ACC112 (cell line): ENCODE measurements around the gene UQCC5.
"Not testable (repeated sequence)": the region's sequence is repeated elsewhere in the genome, so short reads cannot be mapped to it uniquely, and the experiment has no call there.

Source experiments
- H2AFZ ChIP-seq: fragments of 200-600 bp; sonication (generic); one replicate; pipeline ENCODE4 v1.6.0; 2017; ENCODE audit warnings: antibody characterized with exemption, low read length; ENCODE audit not compliant: unreplicated experiment
- H3K27ac ChIP-seq: fragments of 200-600 bp; sonication (generic); 2 replicates; pipeline ENCODE4 v1.5.1; 2014; ENCODE audit warnings: low read depth, mild to moderate bottlenecking, antibody characterized with exemption, low read length, moderate library complexity
- H3K27me3 ChIP-seq: fragments of 200-600 bp; sonication (generic); 2 replicates; pipeline ENCODE4 v1.6.1; 2014; ENCODE audit warnings: mild to moderate bottlenecking, antibody characterized with exemption, low read length, moderate library complexity, mixed read lengths; ENCODE audit not compliant: insufficient read depth
- H3K36me3 ChIP-seq: fragments of 200-600 bp; sonication (generic); 2 replicates; pipeline ENCODE4 v1.6.1; 2016; ENCODE audit warnings: mild to moderate bottlenecking, antibody characterized with exemption, low read length, moderate library complexity, mixed read lengths; ENCODE audit not compliant: insufficient read depth
- H3K4me1 ChIP-seq: fragments of 200-600 bp; sonication (generic); one replicate; pipeline ENCODE4 v1.6.1; 2016; ENCODE audit warnings: low read length, mixed read lengths; ENCODE audit not compliant: insufficient read depth, unreplicated experiment, control insufficient read depth
- H3K4me3 ChIP-seq: fragments of 200-600 bp; sonication (generic); 2 replicates; pipeline ENCODE4 v1.5.1; 2014; ENCODE audit warnings: mild to moderate bottlenecking, low read depth, low read length
- H3K79me2 ChIP-seq: fragments of 200-600 bp; sonication (generic); one replicate; pipeline ENCODE4 v1.6.0; 2016; ENCODE audit warnings: low read length; ENCODE audit not compliant: control insufficient read depth, unreplicated experiment, insufficient read depth

The UQCC5 gene

DNA sequence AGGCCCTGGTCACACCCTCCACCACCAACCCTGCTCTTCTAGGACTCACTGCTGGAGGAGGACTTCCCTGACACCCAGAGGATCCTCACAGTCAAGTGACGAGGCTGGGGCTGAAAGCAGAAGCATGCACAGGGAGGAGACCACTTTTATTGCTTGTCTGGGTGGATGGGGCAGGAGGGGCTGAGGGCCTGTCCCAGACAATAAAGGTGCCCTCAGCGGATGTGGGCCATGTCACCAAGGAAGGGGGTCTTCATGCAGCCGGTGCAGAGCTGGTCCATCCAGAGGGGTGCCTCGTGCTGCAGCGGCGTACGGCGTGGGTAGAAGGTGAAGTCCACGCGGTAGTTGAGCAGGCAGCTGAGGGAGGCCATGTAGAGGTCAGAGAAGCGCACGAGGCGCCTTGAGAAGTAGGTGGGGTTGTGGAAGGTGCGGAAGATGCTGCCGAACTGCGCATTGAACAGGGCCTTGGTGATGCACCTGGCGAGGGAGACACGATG lies 12.1 kb upstream of the UQCC5 start:
- H2AFZ ChIP-seq, result no peak overlapping the region

DNA sequence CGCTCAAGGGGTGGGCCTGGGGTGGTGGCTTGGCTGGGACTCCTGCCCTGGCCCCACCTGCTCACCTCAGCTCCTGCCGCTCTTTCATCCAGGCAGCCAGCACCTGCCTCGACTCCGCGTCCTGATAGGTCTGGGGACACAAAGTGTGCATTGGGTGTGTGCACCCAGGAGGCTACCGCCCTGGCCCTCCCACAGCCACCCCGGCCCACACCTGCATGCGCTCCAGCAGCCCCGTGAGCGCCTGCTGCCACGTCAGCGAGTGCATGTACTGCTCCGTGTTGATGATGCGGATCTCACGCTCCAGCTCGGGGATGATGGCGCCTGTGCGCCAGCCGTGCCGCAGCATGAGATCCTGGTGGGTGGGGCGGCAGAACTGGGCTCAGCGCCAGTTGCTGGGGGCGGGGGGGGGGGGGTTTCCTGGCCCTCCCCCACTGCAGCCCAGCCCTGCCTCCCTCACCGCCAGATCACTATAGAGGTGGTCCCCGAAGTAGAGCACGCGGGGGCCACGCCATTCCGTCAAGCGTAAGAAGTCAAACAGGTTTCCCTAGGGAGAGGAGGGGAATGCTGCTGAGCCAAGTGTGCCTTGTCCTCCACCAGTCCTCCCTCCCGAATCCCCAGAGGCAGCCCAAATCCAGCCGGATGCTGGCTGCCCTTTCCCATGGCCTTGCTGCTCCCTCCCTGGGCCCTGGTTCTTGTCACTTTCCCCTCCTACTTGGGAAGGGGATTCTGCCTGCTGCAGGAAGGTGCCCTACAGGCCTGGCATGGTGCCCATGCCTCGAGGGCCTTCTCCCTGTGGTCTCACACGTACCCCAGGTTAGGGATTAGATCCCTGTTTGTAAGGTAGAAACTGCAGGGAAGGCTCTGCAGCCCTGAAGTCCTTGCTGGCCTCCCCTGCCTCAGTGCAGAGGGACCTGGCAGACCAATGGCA lies 11.4 kb upstream of the UQCC5 start:
- Histone ChIP-seq H3K27me3 (no peaks in the 10 kb centered on the region), H2AFZ (no peak overlapping the region), H3K79me2 (peaks cover 11% of the 10 kb centered on the region), H3K36me3 (peaks cover 5% of the 10 kb centered on the region; the same call in 1 of the 2 replicates), H3K4me1 (peaks cover 13% of the 10 kb centered on the region), H3K4me3 (no peak overlapping the region), H3K27ac (no peak overlapping the region)

More for the DNA sequence above, 12.1 kb upstream of the UQCC5 start:
- Histone ChIP-seq H3K36me3 (peaks cover 5% of the 10 kb centered on the region; the same call in 1 of the 2 replicates), H3K4me1 (peaks cover 8% of the 10 kb centered on the region), H3K27ac (no peak overlapping the region), H3K79me2 (peaks cover 6% of the 10 kb centered on the region), H3K4me3 (no peak overlapping the region), H3K27me3 (no peaks in the 10 kb centered on the region)

DNA sequence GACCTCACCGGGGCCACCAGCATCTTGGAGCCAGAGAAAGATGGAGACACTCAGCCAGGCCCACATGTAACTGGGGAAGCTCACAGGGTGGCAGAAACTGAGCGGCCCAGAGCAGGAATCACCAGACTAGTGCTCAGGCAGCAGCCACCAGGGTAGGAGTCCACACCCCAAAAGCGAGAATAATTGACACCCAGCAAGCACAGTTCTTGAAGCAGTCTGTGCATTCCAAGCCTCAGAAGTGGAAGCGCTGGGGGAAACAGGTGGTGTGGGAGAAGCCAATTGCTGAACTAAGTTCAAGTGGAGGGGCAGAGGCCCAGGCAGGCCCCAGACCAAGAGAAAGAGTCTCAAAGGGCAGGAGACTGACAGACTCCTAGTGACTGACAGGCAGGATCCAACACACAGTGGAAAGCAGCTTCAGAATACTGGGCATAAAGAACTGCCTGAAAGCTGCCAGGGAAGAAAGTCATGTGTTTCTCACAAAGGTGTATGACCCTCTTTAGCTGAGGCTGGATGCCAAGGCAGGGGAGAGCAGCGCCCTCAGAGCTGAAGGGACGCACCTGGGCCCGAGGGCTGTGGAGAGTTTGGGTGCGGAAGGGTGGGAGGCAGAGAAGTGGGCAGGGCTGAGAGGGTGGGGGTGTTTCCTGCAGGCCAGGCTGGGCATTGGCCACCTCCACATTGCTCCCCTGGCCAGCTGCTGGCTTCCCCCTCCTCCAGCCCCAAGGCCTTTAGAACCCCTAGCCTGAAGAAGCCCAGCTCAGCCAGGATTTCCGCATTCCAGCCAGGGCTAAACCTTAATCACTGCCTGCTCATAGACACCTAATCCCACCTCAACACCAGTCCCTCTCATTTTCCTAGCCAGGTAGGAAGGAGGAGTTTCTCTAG lies 10.5 kb upstream of the UQCC5 start:
- H3K4me1 ChIP-seq, result peaks cover 20% of the 10 kb centered on the region
- H3K27me3 ChIP-seq, result no peaks in the 10 kb centered on the region
- H3K4me3 ChIP-seq, result no peak overlapping the region
- H3K36me3 ChIP-seq, result peaks cover 5% of the 10 kb centered on the region; the same call in 1 of the 2 replicates
- no peak overlapping the region for H3K27ac ChIP-seq
- no peak overlapping the region for H2AFZ ChIP-seq
- H3K79me2 ChIP-seq, result peaks cover 20% of the 10 kb centered on the region

DNA sequence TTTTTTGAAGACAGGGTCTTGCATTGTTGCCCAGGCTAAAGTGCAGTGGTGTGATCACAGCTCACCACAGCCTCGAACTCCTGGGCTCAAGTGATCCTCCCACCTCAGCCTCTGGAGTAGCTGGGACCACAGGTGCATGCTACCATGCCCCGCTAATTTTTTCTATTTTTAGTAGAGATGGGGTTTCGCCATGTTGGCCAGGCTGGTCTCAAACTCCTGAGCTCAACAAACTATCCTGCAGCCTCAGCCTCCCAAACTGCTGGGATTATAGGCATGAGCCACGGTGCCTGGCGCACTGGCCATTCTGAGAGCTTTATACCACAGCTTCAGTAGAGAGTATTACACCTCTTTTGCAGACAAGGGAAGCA lies 9.8 kb upstream of the UQCC5 start:
- H3K27ac ChIP-seq, H3K36me3 ChIP-seq, H3K27me3 ChIP-seq, H3K4me3 ChIP-seq, H2AFZ ChIP-seq: not testable (repeated sequence)
- peaks cover 27% of the 10 kb centered on the region for H3K79me2 ChIP-seq
- H3K4me1 ChIP-seq, result peaks cover 27% of the 10 kb centered on the region

DNA sequence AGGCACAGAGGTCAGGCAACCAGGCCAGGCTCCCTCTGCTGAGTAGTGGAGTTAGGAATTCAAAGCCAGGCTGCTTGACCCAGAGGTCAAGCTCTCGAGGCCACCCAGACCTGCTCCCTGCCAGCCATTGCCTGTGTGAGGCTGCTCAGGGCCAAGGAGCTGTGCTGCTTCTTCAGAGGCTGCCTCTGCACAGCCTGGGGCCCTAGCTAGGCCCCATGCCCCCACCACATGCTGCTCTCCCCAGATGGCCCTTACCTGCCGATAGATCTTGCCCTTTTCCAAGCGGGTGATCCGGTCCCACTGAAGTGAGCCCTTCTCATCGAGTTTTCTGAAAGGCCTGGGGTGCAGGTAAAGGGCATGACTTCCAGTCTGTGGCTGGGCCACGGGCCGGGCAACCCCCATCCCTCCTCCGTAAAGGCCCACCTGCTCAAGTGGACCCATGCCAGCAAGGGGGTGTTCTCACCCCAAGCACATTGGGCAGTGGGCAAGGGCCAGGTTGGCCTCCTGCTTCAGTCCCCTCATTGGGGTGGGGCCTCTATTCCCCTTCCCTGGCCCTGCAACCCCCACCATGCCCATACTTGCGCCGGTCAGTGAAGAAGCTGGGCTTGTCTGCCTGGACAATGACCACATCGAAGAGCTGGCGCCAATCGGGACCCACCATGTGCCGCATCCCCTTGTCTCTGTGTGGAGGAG lies 9.2 kb upstream of the UQCC5 start:
- peaks cover 5% of the 10 kb centered on the region; the same call in 1 of the 2 replicates for H3K36me3 ChIP-seq
- peaks cover 33% of the 10 kb centered on the region for H3K79me2 ChIP-seq
- H3K27ac ChIP-seq, result no peak overlapping the region
- H2AFZ ChIP-seq, result no peak overlapping the region
- H3K27me3 ChIP-seq, result no peaks in the 10 kb centered on the region
- peaks cover 33% of the 10 kb centered on the region for H3K4me1 ChIP-seq
- H3K4me3 ChIP-seq, result no peak overlapping the region

DNA sequence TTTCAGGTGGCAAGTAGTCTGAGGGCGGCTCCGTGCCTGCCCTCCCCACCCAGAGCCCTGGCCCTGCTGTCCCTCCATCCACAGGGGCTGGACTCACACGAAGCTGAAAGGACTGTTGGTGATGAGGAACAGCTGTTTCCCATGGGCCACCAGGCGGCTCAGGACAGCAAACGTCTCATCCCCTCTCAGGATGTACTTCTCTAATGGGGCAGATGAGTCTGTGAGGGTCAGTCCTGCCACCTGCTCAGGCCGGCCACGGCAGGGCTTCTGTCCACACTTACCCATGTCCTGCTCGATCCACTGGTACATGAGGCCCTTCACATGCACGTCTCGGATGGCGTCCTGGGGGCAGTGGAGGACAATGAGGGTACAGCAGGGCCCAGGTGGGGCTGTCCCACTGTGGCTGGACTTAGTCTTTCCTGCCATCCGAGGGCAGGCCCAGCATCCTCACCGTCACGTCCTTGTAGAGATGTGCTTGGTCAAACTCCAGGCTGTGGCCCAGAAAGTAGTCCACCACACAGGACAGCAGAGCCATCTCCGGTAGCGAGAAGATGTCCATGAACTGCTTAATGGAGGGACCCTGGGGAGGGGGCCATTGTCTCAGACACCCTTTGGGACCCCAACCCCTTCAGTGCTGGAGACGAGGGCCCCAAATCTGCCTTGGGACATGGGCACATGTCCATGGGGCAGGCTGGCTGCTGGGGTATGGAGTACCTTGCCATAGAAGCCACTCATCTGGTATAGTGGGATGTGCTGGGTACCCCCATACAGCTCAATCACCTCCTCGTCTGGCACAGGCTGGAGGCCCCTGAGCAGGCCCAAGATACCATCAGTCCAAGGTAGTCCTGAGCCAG lies 8.4 kb upstream of the UQCC5 start:
- H2AFZ ChIP-seq, result no peak overlapping the region
- no peaks in the 10 kb centered on the region for H3K27me3 ChIP-seq
- H3K4me3 ChIP-seq, result no peak overlapping the region
- peaks cover 36% of the 10 kb centered on the region for H3K4me1 ChIP-seq
- peaks cover 5% of the 10 kb centered on the region; the same call in 1 of the 2 replicates for H3K36me3 ChIP-seq
- peaks cover 41% of the 10 kb centered on the region for H3K79me2 ChIP-seq
- no peak overlapping the region for H3K27ac ChIP-seq

DNA sequence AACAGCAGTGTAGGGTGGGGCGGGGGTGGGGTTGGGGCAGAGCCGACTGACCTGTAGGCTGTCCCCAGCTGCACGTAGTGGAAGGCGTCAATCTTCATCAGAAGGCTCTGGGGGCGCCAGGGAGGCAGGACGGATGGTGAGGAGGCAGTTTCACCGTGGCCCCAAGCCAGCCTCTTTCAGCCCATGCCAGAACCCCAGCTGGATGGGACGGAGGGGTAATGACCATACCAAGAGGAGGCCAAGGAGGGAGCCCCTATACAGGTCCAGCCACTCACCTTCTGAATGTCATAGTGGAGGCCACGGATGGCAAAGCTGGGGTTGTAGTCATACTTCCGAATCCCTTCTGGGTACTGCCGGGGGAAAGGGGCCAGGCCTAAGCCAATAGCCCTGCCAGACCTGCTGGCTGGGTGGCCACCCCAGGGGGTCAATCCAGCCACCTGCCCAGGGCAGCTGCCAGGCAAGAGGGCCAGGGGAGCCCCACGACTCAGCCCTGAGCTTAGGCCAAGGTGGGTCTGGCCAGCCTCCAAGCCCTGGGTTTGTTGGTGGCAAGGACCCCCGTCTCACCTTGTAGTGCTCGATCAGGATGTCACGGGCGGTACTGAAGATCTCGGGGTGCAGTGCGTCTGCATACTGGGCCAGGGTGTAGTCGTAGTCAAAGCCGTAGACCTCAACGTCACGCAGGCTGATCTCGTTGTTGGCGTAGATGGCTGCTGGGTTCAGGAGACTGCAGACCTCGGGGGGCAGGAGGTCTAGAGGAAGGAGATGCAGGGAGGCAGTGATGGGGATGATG lies 7.6 kb upstream of the UQCC5 start:
- peaks cover 5% of the 10 kb centered on the region; the same call in 1 of the 2 replicates for H3K36me3 ChIP-seq
- no peak overlapping the region for H3K27ac ChIP-seq
- no peaks in the 10 kb centered on the region for H3K27me3 ChIP-seq
- H3K4me3 ChIP-seq, result no peak overlapping the region
- no peak overlapping the region for H2AFZ ChIP-seq
- peaks cover 42% of the 10 kb centered on the region for H3K79me2 ChIP-seq
- peaks cover 36% of the 10 kb centered on the region for H3K4me1 ChIP-seq

DNA sequence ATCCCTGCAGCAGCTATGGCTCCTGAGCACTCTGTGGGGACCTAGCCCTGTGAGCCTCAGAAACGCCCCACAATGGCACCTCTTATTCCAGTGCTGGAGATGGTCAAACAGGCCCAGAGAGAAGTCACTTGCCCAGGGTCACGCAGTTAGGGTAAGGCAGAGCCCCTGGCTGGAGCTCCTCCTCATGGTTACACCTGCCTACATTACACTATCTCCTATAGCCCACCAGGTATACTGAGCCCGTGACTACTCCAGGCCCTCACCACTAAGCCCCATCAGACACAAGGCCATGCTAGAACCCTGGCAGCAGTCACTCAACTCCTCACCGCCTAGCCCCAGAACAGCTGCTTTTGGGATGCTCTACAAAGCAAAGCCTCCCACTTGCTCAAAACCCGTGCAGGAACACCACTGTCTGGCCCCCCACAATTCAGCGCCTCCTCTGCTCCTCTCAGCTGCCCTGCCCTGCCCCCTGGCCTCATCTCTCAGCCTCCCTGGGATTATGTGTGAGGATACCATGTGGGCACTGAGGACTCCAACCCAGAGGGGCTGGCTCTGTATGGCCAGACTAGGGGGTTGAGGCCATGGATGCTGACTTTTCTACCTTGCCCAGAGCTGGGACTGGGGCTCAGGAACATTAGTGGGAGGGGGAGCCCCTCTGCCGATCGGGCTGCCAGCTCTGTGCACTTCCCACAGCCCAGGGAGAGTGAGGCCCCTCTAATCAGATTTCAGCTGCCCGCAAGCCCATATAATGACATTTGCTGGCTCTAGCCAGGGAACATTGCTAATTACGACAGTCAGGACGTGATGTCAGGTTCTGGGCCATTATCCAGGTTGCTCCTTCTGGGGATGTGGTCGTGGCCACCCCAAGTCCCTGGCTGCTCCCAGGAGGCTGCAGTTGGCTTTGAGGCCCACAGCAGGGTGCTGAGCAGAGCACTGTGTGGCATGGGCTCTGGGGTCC lies 6.8 kb upstream of the UQCC5 start:
- H2AFZ ChIP-seq, result no peak overlapping the region
- peaks cover 42% of the 10 kb centered on the region for H3K79me2 ChIP-seq
- peaks cover 36% of the 10 kb centered on the region for H3K4me1 ChIP-seq
- H3K4me3 ChIP-seq, result no peak overlapping the region
- no peak overlapping the region for H3K27ac ChIP-seq
- H3K27me3 ChIP-seq, result no peaks in the 10 kb centered on the region
- H3K36me3 ChIP-seq, result peaks cover 5% of the 10 kb centered on the region; the same call in 1 of the 2 replicates
